Right lobe of liver (tissue), 4 donors: Measurements from ENCODE around the gene DNAL4.

Experiments
- CTCF ChIP-seq, 4 donors: fragments of 200-600 bp in 3 of 4; fragments of 450-650 bp in 1 of 4; IDR thresholded peaks; one replicate each; pipeline versions ENCODE4 v1.5.1 to v1.8.0; 2016 to 2022; ENCODE audit warnings: antibody characterized with exemption in 4 of 4, mild to moderate bottlenecking in 2 of 4
- POLR2A ChIP-seq: fragments of 450-650 bp; IDR thresholded peaks from one replicate; pipeline ENCODE4 v1.6.1; 2017; ENCODE audit warnings: antibody characterized with exemption, mild to moderate bottlenecking
- donor health status: DM: no; HTN: no; CAD: no.
- donor health status: DM: no; HTN: no; CAD: no.
- donor health status: DM: no; HTN: yes; CAD: no.

DNA sequence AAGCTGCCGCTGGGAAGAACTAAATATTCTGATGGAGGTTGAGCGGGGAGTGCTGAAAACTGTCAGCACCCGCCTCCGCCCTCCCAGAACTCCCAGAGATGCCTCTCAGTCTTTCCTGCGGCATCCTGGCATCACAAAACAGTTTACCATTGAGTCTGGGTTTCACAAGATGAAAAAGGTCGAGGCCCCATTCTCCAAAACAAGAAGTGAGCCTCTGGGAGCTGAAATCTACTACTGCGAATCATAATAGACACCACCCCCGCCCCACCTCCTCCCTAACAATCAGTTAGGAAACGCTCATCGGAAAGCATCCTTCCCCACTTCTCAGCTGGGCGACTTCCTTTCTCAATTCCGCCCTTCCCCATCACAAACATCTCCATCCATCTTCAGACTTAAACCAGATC, 39.2 kb downstream of the DNAL4 start:
- TF ChIP-seq CTCF (IDR thresholded peaks at IDR 0.05) (no peak), POLR2A (no peak)
